GM12892 (cell line): Measurements from ENCODE around the gene PXDC1.

Experiments
- POLR2A ChIP-seq: IDR thresholded peaks from 2 replicates; pipeline ENCODE4 v1.6.1; 2011; ENCODE audit warnings: low read depth, low read length, control low read depth
- POLR2AphosphoS5 ChIP-seq: IDR thresholded peaks from 2 replicates; pipeline ENCODE4 v1.6.1; 2011; ENCODE audit warnings: low read depth, low read length, control low read depth

DNA sequence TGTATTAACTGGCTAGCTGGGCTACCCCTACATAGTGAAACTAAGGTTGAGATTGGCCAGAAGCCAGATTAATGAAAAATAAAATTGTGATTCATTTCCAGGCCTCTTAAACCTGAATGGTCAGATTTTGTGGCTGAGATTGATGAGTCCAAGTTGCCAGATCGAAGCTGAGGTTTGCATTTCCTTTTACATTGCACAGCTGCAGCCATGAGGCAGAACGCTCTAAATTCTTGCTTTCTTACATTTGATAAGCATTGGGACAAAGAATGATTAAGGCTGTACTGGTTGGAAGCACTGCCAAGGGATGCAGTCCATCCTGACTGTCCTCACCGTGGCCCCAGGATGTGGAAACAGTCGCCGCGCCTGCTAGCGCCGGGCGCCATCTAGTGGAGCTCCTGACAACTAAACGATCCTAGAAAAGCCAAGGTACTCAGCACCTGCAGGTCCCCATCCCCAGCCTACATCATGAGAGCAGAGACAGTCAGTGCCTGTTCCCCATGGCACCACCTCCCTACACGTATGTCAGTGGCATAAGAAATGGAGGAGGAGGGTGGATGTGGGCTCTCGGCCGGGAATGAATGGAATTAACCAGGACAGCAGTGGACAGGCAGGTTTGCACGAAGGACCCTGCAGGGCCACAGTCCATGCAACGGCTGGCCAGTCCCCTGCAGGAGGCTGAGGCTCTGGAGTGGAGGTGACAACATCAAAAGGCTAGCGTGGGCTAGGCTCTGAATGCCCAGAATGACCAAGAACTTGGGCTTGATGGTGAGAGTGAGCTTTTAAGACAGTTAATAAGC lies 19.0 kb downstream of the PXDC1 start:
- no peak for TF ChIP-seq POLR2A
- no peak for TF ChIP-seq POLR2AphosphoS5
